Measurements from ENCODE around the gene ATXN7L2.

- no peak for TF ChIP-seq CTCF (conservative IDR thresholded peaks at IDR 0.05 in 1 of 2, IDR thresholded peaks at IDR 0.05 in 1 of 2; ENCODE audit: extremely low read depth in 1 of 2, insufficient read depth in 1 of 2, low read depth in 1 of 2, low read length in 2 of 2)
- TF ChIP-seq EZH2 (IDR thresholded peaks at IDR 0.05; ENCODE audit: borderline replicate concordance, low read length): no peak
Measured at GRCh38 chr1:109441069-109441468, 42.6 kb upstream of the ATXN7L2 start.
